MM.1S (cell line): ENCODE measurements around the gene CYTH4.

ENCODE experiments used
- DNase-seq: peaks from one replicate; pipeline ENCODE4 v3.0.0-alpha.2; 2015
- H2AFZ ChIP-seq: fragments of 300-600 bp; sonication (generic); 2 replicates; pipeline ENCODE4 v1.6.0; 2016; ENCODE audit warnings: antibody characterized with exemption, low read length
- H3F3A ChIP-seq: fragments of 300-600 bp; sonication (generic); 2 replicates; pipeline ENCODE4 v1.6.1; 2016; ENCODE audit warnings: mild to moderate bottlenecking, antibody characterized with exemption, low read length, moderate library complexity, mixed read lengths; ENCODE audit not compliant: insufficient read depth
- H3K27ac ChIP-seq: fragments of 300-600 bp; sonication (generic); 2 replicates; pipeline ENCODE4 v1.5.1; 2016; ENCODE audit warnings: mild to moderate bottlenecking, low read length
- H3K27me3 ChIP-seq: fragments of 300-600 bp; sonication (generic); replicated peaks from 2 replicates; pipeline ENCODE4 v1.6.0; 2016; ENCODE audit warnings: low read length; ENCODE audit not compliant: insufficient read depth
- H3K36me3 ChIP-seq: fragments of 300-600 bp; sonication (generic); replicated peaks from 2 replicates; pipeline ENCODE4 v1.6.1; 2016; ENCODE audit warnings: mild to moderate bottlenecking, low read length, mixed read lengths; ENCODE audit not compliant: insufficient read depth
- H3K4me1 ChIP-seq: fragments of 300-600 bp; sonication (generic); 2 replicates; pipeline ENCODE4 v1.6.1; 2016; ENCODE audit warnings: low read length, mixed read lengths
- H3K4me2 ChIP-seq: fragments of 300-600 bp; sonication (generic); 2 replicates; pipeline ENCODE4 v1.6.0; 2016; ENCODE audit warnings: low read depth, low read length
- H3K4me3 ChIP-seq: fragments of 300-600 bp; sonication (generic); 2 replicates; pipeline ENCODE4 v1.5.1; 2016; ENCODE audit warnings: low read length, mixed read lengths
- H3K79me2 ChIP-seq: fragments of 300-600 bp; sonication (generic); 2 replicates; pipeline ENCODE4 v1.6.1; 2016; ENCODE audit warnings: mixed run types, low read length, mixed read lengths
- H3K9ac ChIP-seq: fragments of 300-600 bp; sonication (generic); 2 replicates; pipeline ENCODE4 v1.6.1; 2016; ENCODE audit warnings: low read length, mixed read lengths
- H3K9me2 ChIP-seq: fragments of 300-600 bp; sonication (generic); replicated peaks from 2 replicates; pipeline ENCODE4 v1.6.1; 2016; ENCODE audit warnings: mild to moderate bottlenecking, low read length, mixed read lengths; ENCODE audit not compliant: insufficient read depth
- H3K9me3 ChIP-seq: fragments of 300-600 bp; sonication (generic); replicated peaks from 2 replicates; pipeline ENCODE4 v1.6.1; 2016; ENCODE audit warnings: mild to moderate bottlenecking, low read length, mixed read lengths; ENCODE audit not compliant: insufficient read depth
- H4K20me1 ChIP-seq: fragments of 300-600 bp; sonication (generic); 2 replicates; pipeline ENCODE4 v1.6.1; 2016; ENCODE audit warnings: mild to moderate bottlenecking, low read length, moderate library complexity, mixed read lengths; ENCODE audit not compliant: insufficient read depth
- EZH2 ChIP-seq: fragments of 300-600 bp; sonication (generic); optimal IDR thresholded peaks from 2 replicates; pipeline ENCODE3; 2017; ENCODE audit warnings: low read depth, mild to moderate bottlenecking, antibody characterized with exemption, low read length, mixed read lengths
- EZH2phosphoT487 ChIP-seq: fragments of 300-600 bp; sonication (generic); IDR thresholded peaks from 2 replicates; pipeline ENCODE4 v1.6.1; 2018; ENCODE audit warnings: antibody characterized with exemption, low read length
- TF ChIP-seq, protein P1 (sequence below): fragments of 300-600 bp; sonication (generic); IDR thresholded peaks from 2 replicates; pipeline ENCODE4 v1.5.1; 2016; ENCODE audit warnings: antibody characterized with exemption, low read length, mixed read lengths

The CYTH4 gene

DNA sequence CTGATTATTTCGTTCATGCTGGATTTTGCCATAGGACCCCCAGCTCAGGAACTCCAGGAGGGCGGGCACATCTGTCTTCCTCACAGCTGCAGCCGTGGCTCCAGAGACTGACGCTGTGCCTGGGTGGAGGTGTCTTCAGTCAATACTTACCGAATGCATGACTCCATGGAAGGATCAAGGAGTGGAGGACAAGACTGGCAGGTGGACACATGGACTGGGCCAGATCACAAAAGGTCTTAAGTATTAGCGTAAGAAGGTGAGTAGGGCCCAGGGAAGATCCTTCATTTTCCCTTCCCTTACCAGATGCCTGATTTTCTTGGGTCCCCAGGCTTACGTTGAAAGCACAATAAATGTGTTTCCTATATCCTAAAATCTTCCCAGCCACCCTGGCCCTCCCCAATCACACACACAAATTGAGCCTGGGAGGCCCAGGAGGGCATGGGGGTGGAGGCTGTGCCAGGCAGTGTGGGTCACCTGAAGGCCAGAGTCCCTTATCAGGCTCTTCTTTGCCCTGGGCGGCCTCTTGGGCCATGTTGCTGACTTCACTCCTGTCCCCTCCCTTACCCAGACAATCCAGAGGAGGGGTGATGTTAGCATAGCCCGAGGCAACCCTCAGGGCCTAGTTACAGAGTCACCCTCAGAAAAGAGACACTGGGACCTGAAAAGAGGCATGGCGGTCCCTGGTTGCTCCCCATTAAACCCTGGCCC is 56.4 kb downstream of the CYTH4 start:
- no peak overlapping the region for H3K4me2 ChIP-seq
- no peak overlapping the region for H3K4me3 ChIP-seq
- H3K9me2 ChIP-seq = no peaks in the 10 kb centered on the region
- no peaks in the 10 kb centered on the region for H3K4me1 ChIP-seq
- no peaks in the 10 kb centered on the region for H3K79me2 ChIP-seq
- no peaks in the 10 kb centered on the region for H4K20me1 ChIP-seq
- no peak overlapping the region for H3K9ac ChIP-seq
- no peak for DNase-seq
- H3F3A ChIP-seq = no peaks in the 10 kb centered on the region
- no peaks in the 10 kb centered on the region for H3K36me3 ChIP-seq
- no peak overlapping the region for H2AFZ ChIP-seq
- H3K9me3 ChIP-seq = no peaks in the 10 kb centered on the region
- H3K27me3 ChIP-seq = peaks cover 95% of the 10 kb centered on the region
- TF ChIP-seq, protein P1, sequence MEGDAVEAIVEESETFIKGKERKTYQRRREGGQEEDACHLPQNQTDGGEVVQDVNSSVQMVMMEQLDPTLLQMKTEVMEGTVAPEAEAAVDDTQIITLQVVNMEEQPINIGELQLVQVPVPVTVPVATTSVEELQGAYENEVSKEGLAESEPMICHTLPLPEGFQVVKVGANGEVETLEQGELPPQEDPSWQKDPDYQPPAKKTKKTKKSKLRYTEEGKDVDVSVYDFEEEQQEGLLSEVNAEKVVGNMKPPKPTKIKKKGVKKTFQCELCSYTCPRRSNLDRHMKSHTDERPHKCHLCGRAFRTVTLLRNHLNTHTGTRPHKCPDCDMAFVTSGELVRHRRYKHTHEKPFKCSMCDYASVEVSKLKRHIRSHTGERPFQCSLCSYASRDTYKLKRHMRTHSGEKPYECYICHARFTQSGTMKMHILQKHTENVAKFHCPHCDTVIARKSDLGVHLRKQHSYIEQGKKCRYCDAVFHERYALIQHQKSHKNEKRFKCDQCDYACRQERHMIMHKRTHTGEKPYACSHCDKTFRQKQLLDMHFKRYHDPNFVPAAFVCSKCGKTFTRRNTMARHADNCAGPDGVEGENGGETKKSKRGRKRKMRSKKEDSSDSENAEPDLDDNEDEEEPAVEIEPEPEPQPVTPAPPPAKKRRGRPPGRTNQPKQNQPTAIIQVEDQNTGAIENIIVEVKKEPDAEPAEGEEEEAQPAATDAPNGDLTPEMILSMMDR = no peak
- no peak for TF ChIP-seq EZH2phosphoT487
- TF ChIP-seq EZH2 = no peak
- H3K27ac ChIP-seq = no peak overlapping the region

GRCh38 chr22:37340331-37341262 is 58.3 kb downstream of the CYTH4 start:
- no peak overlapping the region for H3K4me3 ChIP-seq
- H3K36me3 ChIP-seq = no peaks in the 10 kb centered on the region
- no peaks in the 10 kb centered on the region for H3F3A ChIP-seq
- H3K4me1 ChIP-seq = no peaks in the 10 kb centered on the region
- no peaks in the 10 kb centered on the region for H3K9me2 ChIP-seq
- H3K9ac ChIP-seq = no peak overlapping the region
- TF ChIP-seq, protein P1 = no peak
- TF ChIP-seq EZH2 (no peak), EZH2phosphoT487 (no peak)
- no peaks in the 10 kb centered on the region for H3K9me3 ChIP-seq
- peaks cover 76% of the 10 kb centered on the region for H3K27me3 ChIP-seq
- DNase-seq = no peak
- H3K27ac ChIP-seq = no peak overlapping the region
- no peak overlapping the region for H2AFZ ChIP-seq
- H3K79me2 ChIP-seq = no peaks in the 10 kb centered on the region
- no peak overlapping the region for H3K4me2 ChIP-seq
- no peaks in the 10 kb centered on the region for H4K20me1 ChIP-seq

GRCh38 chr22:37342065-37342464 is 59.8 kb downstream of the CYTH4 start:
- TF ChIP-seq EZH2phosphoT487 = no peak
- TF ChIP-seq, protein P1 = no peak
- TF ChIP-seq EZH2 = no peak
- Histone ChIP-seq H3K79me2 (no peaks in the 10 kb centered on the region), H3K27ac (no peak overlapping the region), H3K4me1 (no peaks in the 10 kb centered on the region), H4K20me1 (no peaks in the 10 kb centered on the region), H3K9ac (no peak overlapping the region), H2AFZ (no peak overlapping the region), H3K9me2 (no peaks in the 10 kb centered on the region), H3K36me3 (no peaks in the 10 kb centered on the region), H3K9me3 (no peaks in the 10 kb centered on the region), H3K4me3 (no peak overlapping the region), H3K4me2 (no peak overlapping the region), H3K27me3 (peaks cover 74% of the 10 kb centered on the region), H3F3A (no peaks in the 10 kb centered on the region)
- DNase-seq = no peak
